Neural progenitor cell (in vitro differentiated cells): ENCODE data around the gene KMT2E. TPM values are rescaled to one million over a fixed set of nuclear protein-coding genes. Genes with fewer than 3 reads are reported as not detected.

ENCODE experiments used
- DNase-seq: peaks from one replicate; pipeline ENCODE4 v3.0.0-alpha.2; 2016; ENCODE audit warnings: low spot score
- H2AFZ ChIP-seq: fragments of 200-600 bp; sonication (generic); replicated peaks from 2 replicates; pipeline ENCODE4 v1.6.1; 2016; ENCODE audit warnings: antibody characterized with exemption
- H3F3A ChIP-seq: fragments of 200-600 bp; sonication (generic); 2 replicates; pipeline ENCODE4 v1.6.1; 2016; ENCODE audit warnings: antibody characterized with exemption, low read depth
- H3K27ac ChIP-seq: fragments of 200-600 bp; sonication (generic); 2 replicates; pipeline ENCODE4 v1.5.1; 2016; ENCODE audit warnings: mild to moderate bottlenecking
- H3K27me3 ChIP-seq: fragments of 200-600 bp; sonication (generic); 2 replicates; pipeline ENCODE4 v1.6.1; 2016; ENCODE audit warnings: mild to moderate bottlenecking, moderate library complexity
- H3K36me3 ChIP-seq: fragments of 200-600 bp; sonication (generic); 2 replicates; pipeline ENCODE4 v1.5.1; 2016
- H3K4me1 ChIP-seq: fragments of 200-600 bp; sonication (generic); 2 replicates; pipeline ENCODE4 v1.6.1; 2016; ENCODE audit warnings: mixed run types
- H3K4me2 ChIP-seq: fragments of 200-600 bp; sonication (generic); 2 replicates; pipeline ENCODE4 v1.6.1; 2016
- H3K4me3 ChIP-seq: fragments of 200-600 bp; sonication (generic); 2 replicates; pipeline ENCODE4 v1.5.1; 2016
- H3K79me2 ChIP-seq: fragments of 200-600 bp; sonication (generic); 2 replicates; pipeline ENCODE4 v1.6.1; 2016; ENCODE audit warnings: low read depth
- H3K9ac ChIP-seq: fragments of 200-600 bp; sonication (generic); 2 replicates; pipeline ENCODE4 v1.6.1; 2016
- H3K9me3 ChIP-seq: fragments of 200-600 bp; sonication (generic); 2 replicates; pipeline ENCODE4 v1.5.1; 2016; ENCODE audit warnings: low read depth
- H4K20me1 ChIP-seq: fragments of 200-600 bp; sonication (generic); 2 replicates; pipeline ENCODE4 v1.6.1; 2016; ENCODE audit warnings: low read depth
- H3K27ac Mint-ChIP-seq: 3 replicates; pipeline ENCODE4 v1.8.0; 2021; ENCODE audit warnings: mixed read lengths
- H3K27me3 Mint-ChIP-seq: 2 replicates; pipeline ENCODE4 v1.8.0; 2022; ENCODE audit warnings: low read depth, mild to moderate bottlenecking, inconsistent platforms, moderate library complexity, mixed read lengths; ENCODE audit not compliant: insufficient read depth
- H3K36me3 Mint-ChIP-seq: 3 replicates; pipeline ENCODE4 v1.8.0; 2021; ENCODE audit warnings: mixed read lengths
- H3K4me1 Mint-ChIP-seq: 3 replicates; pipeline ENCODE4 v1.8.0; 2021; ENCODE audit warnings: mixed read lengths
- H3K4me3 Mint-ChIP-seq: 3 replicates; pipeline ENCODE4 v1.8.0; 2021; ENCODE audit warnings: mild to moderate bottlenecking, moderate library complexity, mixed read lengths
- H3K9me3 Mint-ChIP-seq: 3 replicates; pipeline ENCODE4 v1.8.0; 2020; ENCODE audit warnings: mixed read lengths
- EZH2 ChIP-seq: fragments of 200-600 bp; sonication (generic); IDR thresholded peaks from 2 replicates; pipeline ENCODE4 v1.6.1; 2017; ENCODE audit warnings: antibody characterized with exemption, mild to moderate bottlenecking, moderate library complexity
- EZH2phosphoT487 ChIP-seq: fragments of 200-600 bp; sonication (generic); IDR thresholded peaks from 2 replicates; pipeline ENCODE4 v1.6.1; 2017; ENCODE audit warnings: antibody characterized with exemption
- total RNA-seq: library from RNA; depleted of rRNA; stranded (reverse); fragments of >200 nt; gene quantifications from 2 replicates; pipeline ENCODE4 v1.2.3, GENCODE V29; 2015; ENCODE audit warnings: low replicate concordance
- TF ChIP-seq, protein P1 (sequence below): fragments of 200-600 bp; sonication (generic); IDR thresholded peaks from 2 replicates; pipeline ENCODE4 v1.5.1; 2017; ENCODE audit warnings: antibody characterized with exemption, mild to moderate bottlenecking

KMT2E gene
- total RNA-seq, 1 donor from 2014 or later, result 124 TPM

DNA sequence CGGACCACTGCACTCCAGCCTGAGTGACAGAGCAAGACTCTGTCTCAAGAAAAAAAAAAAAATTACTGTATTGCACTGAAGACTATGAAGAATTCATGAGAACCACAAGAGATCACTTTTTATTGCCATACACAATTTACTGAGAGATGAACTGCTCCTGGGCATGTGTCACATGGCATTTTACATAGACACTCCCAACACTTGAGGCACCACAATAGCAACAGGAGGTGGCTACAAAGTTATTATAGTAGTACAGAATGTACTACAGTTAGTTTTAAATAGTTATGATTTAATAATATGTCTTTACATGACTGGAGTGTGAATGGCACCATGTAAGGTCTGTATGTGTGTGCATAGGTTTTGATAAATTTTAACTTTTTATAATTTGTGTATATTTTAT is 70.6 kb downstream of the KMT2E start:
- Histone ChIP-seq H3K4me1 (no peaks in the 10 kb centered on the region), H2AFZ (no peak overlapping the region), H3K27me3 (no peaks in the 10 kb centered on the region), H3F3A (peaks cover 28% of the 10 kb centered on the region), H4K20me1 (peaks cover 46% of the 10 kb centered on the region), H3K4me2 (no peak overlapping the region), H3K9me3 (no peaks in the 10 kb centered on the region), H3K27ac (no peak overlapping the region), H3K9ac (no peak overlapping the region), H3K4me3 (no peak overlapping the region), H3K79me2 (peaks cover 16% of the 10 kb centered on the region), H3K36me3 (peaks cover 26% of the 10 kb centered on the region)
- Mint-ChIP-seq H3K27me3 (no peaks in the 10 kb centered on the region), H3K36me3 (peaks cover 50% of the 10 kb centered on the region), H3K27ac (no peak overlapping the region), H3K4me3 (no peak overlapping the region), H3K9me3 (no peaks in the 10 kb centered on the region), H3K4me1 (no peaks in the 10 kb centered on the region)
- no peak for DNase-seq
- TF ChIP-seq EZH2phosphoT487, result no peak
- TF ChIP-seq, protein P1, sequence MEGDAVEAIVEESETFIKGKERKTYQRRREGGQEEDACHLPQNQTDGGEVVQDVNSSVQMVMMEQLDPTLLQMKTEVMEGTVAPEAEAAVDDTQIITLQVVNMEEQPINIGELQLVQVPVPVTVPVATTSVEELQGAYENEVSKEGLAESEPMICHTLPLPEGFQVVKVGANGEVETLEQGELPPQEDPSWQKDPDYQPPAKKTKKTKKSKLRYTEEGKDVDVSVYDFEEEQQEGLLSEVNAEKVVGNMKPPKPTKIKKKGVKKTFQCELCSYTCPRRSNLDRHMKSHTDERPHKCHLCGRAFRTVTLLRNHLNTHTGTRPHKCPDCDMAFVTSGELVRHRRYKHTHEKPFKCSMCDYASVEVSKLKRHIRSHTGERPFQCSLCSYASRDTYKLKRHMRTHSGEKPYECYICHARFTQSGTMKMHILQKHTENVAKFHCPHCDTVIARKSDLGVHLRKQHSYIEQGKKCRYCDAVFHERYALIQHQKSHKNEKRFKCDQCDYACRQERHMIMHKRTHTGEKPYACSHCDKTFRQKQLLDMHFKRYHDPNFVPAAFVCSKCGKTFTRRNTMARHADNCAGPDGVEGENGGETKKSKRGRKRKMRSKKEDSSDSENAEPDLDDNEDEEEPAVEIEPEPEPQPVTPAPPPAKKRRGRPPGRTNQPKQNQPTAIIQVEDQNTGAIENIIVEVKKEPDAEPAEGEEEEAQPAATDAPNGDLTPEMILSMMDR, result no peak
- no peak for TF ChIP-seq EZH2

DNA sequence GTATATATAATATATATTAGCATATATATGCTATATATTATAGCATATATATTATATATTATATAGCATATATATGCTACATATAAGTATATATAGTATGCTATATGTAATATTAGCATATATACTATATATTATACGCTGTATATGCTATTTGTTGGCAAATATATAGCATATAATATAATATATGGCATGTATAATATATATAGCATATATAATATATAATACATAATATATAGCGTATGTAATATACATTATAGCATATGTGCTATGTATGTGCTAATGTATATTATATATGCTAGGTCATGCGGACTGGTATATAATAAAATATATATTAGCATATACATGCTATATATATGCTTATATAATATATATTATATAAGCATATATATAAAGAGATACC is 72.8 kb downstream of the KMT2E start:
- Histone ChIP-seq H3K27me3 (no peaks in the 10 kb centered on the region), H3F3A (peaks cover 28% of the 10 kb centered on the region), H3K9me3 (no peaks in the 10 kb centered on the region), H3K4me1 (no peaks in the 10 kb centered on the region), H3K27ac (no peak overlapping the region), H3K79me2 (peaks cover 23% of the 10 kb centered on the region), H3K4me3 (no peak overlapping the region), H2AFZ (no peak overlapping the region), H3K4me2 (no peak overlapping the region), H4K20me1 (peaks cover 55% of the 10 kb centered on the region), H3K9ac (no peak overlapping the region), H3K36me3 (peaks cover 40% of the 10 kb centered on the region)
- Mint-ChIP-seq H3K9me3 (no peaks in the 10 kb centered on the region), H3K27me3 (no peaks in the 10 kb centered on the region), H3K36me3 (peaks cover 48% of the 10 kb centered on the region), H3K27ac (no peak overlapping the region), H3K4me1 (no peaks in the 10 kb centered on the region), H3K4me3 (no peak overlapping the region)
- TF ChIP-seq EZH2, result no peak
- TF ChIP-seq, protein P1, result no peak
- TF ChIP-seq EZH2phosphoT487, result no peak
- no peak for DNase-seq

DNA sequence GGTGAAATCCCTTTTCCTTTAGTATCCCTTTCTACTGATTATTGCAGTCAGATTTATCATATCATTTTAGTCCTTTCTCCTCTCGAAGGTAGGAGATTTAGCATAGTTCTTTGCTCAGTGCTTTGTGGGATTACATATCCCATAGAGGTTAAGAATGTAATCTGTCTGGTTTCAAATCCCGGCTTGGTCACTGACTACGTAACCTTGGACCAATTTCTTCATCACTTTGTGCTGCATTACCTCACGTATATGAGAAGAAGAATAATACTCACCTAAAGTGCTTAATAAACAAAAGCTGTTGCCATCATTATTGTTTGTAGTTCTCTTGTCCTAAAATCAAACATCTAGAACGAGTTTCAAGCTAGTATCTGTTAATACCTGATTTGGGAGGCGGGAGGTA is 74.0 kb downstream of the KMT2E start:
- H3K4me3 Mint-ChIP-seq, result no peak overlapping the region
- H3K4me2 ChIP-seq, result no peak overlapping the region
- no peak overlapping the region for H3K4me3 ChIP-seq
- no peaks in the 10 kb centered on the region for H3K9me3 ChIP-seq
- TF ChIP-seq, protein P1, result no peak
- no peak for TF ChIP-seq EZH2
- TF ChIP-seq EZH2phosphoT487, result no peak
- no peaks in the 10 kb centered on the region for H3K9me3 Mint-ChIP-seq
- peaks cover 27% of the 10 kb centered on the region for H3K79me2 ChIP-seq
- H3K9ac ChIP-seq, result no peak overlapping the region
- H2AFZ ChIP-seq, result no peak overlapping the region
- H3K27me3 ChIP-seq, result no peaks in the 10 kb centered on the region
- no peak overlapping the region for H3K27ac ChIP-seq
- peaks cover 52% of the 10 kb centered on the region for H4K20me1 ChIP-seq
- H3K36me3 ChIP-seq, result peaks cover 39% of the 10 kb centered on the region
- no peaks in the 10 kb centered on the region for H3K4me1 Mint-ChIP-seq
- H3K27me3 Mint-ChIP-seq, result no peaks in the 10 kb centered on the region
- no peak for DNase-seq
- H3K36me3 Mint-ChIP-seq, result peaks cover 46% of the 10 kb centered on the region
- H3K27ac Mint-ChIP-seq, result no peak overlapping the region
- H3K4me1 ChIP-seq, result no peaks in the 10 kb centered on the region
- peaks cover 23% of the 10 kb centered on the region for H3F3A ChIP-seq
